ENCODE data around the gene FHOD3.

Gene FHOD3

GRCh38 chr18:36382854-36383253, 85.3 kb downstream of the FHOD3 start:
- no peak for TF ChIP-seq CTCF (IDR thresholded peaks at IDR 0.05; ENCODE audit: extremely low read depth, insufficient read depth, missing control alignments)
- in situ Hi-C loops (cut with MboI; ENCODE audit: low pct_unique_long_range_greater_than_20kb, low sequenced_read_pairs, unreplicated experiment) = no loop called here
- DNase-seq (ENCODE audit: low spot score) = no peak

DNA sequence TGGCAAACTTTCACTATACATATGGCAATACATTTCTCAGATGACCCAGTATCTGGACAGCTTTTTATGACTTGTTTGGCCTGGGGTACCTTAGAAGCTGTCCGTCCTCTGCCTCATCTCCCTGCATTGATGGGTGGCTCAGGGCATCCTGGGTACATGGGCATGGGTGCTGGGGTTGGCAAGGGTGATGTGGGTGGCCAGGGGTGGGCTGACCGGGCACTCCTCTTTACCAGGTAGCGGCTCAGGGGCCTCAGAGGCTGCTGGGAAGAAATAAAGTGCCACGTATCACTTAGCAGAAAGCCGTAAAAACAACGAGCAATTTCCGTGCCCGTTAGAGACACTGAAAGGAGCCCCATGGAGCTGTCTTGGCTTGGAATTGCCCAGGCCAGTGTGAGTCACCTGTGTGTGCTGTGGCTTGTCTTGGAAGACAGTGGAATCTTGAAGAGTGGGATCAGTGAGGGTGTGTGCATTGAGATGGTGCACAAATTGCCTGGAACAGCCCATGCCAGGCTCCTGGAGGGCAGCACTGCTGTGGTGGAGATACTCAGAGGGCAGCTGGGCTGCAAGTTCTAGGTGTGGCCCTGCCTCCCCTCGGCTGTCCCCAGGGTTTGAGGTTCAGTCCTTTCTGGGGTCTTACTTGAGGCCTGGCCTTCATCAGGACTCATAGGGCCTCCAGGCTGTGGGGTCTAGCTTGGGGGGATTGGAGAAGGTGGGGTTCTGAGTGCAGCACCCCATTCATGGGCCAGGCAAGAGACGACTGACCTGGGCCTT, 88.8 kb downstream of the FHOD3 start:
- DNase-seq (ENCODE audit: low spot score) = no peak
- TF ChIP-seq CTCF (IDR thresholded peaks at IDR 0.05; ENCODE audit: extremely low read depth, insufficient read depth, missing control alignments) = no peak
- in situ Hi-C loops (cut with MboI; ENCODE audit: low pct_unique_long_range_greater_than_20kb, low sequenced_read_pairs, unreplicated experiment) = no loop called here

- no peak for TF ChIP-seq CTCF (IDR thresholded peaks at IDR 0.05; ENCODE audit: extremely low read depth, insufficient read depth, missing control alignments)
- in situ Hi-C loops (cut with MboI; ENCODE audit: low pct_unique_long_range_greater_than_20kb, low sequenced_read_pairs, unreplicated experiment) = no loop called here
- DNase-seq (ENCODE audit: low spot score) = no peak
These were observed 89.8 kb downstream of the FHOD3 start for GRCh38 chr18:36387310-36387709.

GRCh38 chr18:36388310-36388709, 90.8 kb downstream of the FHOD3 start:
- in situ Hi-C loops (cut with MboI; ENCODE audit: low pct_unique_long_range_greater_than_20kb, low sequenced_read_pairs, unreplicated experiment) = no loop called here
- TF ChIP-seq CTCF (IDR thresholded peaks at IDR 0.05; ENCODE audit: extremely low read depth, insufficient read depth, missing control alignments) = no peak
- no peak for DNase-seq (ENCODE audit: low spot score)

- in situ Hi-C loops (cut with MboI; ENCODE audit: low pct_unique_long_range_greater_than_20kb, low sequenced_read_pairs, unreplicated experiment) = no loop called here
- no peak for TF ChIP-seq CTCF (IDR thresholded peaks at IDR 0.05; ENCODE audit: extremely low read depth, insufficient read depth, missing control alignments)
- no peak for DNase-seq (ENCODE audit: low spot score)
These were observed 91.5 kb downstream of the FHOD3 start for GRCh38 chr18:36389027-36389426.

- no peak for TF ChIP-seq CTCF (IDR thresholded peaks at IDR 0.05; ENCODE audit: extremely low read depth, insufficient read depth, missing control alignments)
- in situ Hi-C loops (cut with MboI; ENCODE audit: low pct_unique_long_range_greater_than_20kb, low sequenced_read_pairs, unreplicated experiment) = no loop called here
- no peak for DNase-seq (ENCODE audit: low spot score)
These were observed 92.5 kb downstream of the FHOD3 start for GRCh38 chr18:36389811-36390581.
